Measurements from ENCODE around the gene LRRC14B.

- TF ChIP-seq TAF1 (IDR thresholded peaks at IDR 0.05; ENCODE audit: borderline replicate concordance, low read depth, low read length) = no peak
- TF ChIP-seq POLR2A (IDR thresholded peaks at IDR 0.05; ENCODE audit: low read depth, low read length) = no peak
- TF ChIP-seq POLR2AphosphoS5 (IDR thresholded peaks at IDR 0.05; ENCODE audit: low read depth, low read length) = no peak
These were observed 20.1 kb upstream of the LRRC14B start for GRCh38 chr5:170971-171800.
